Measurements from ENCODE around the gene ERCC6L2. TPM values are rescaled to one million over a fixed set of nuclear protein-coding genes. Genes with fewer than 3 reads are reported as not detected.

The ERCC6L2 gene
- total RNA-seq, 1 experiment from 2014 or later: 20.3 TPM

- no peak for DNase-seq
- no peak for TF ChIP-seq CTCF (IDR thresholded peaks at IDR 0.05; ENCODE audit: unreplicated experiment)
- Mint-ChIP-seq H3K9me3 (ENCODE audit: low read depth, unreplicated experiment) (no peaks in the 10 kb centered on the region), H3K4me1 (ENCODE audit: low read depth, unreplicated experiment) (no peaks in the 10 kb centered on the region), H3K4me3 (ENCODE audit: low read depth, unreplicated experiment) (no peak overlapping the region), H3K36me3 (ENCODE audit: insufficient read depth, unreplicated experiment) (no peaks in the 10 kb centered on the region), H3K27ac (ENCODE audit: unreplicated experiment) (no peak overlapping the region), H3K27me3 (ENCODE audit: unreplicated experiment) (no peaks in the 10 kb centered on the region)
- intact Hi-C loops (cut with micrococcal nuclease; ENCODE audit: unreplicated experiment): no loop called here
- CTCF ChIA-PET: no interaction called here
- BruUV-seq (replicated peaks): no TSS peak
Observed at GRCh38 chr9:96009690-96010472, 134.4 kb downstream of the ERCC6L2 start.

GRCh38 chr9:96014078-96014477 lies 138.6 kb downstream of the ERCC6L2 start:
- no peak for DNase-seq
- no peak for TF ChIP-seq CTCF (IDR thresholded peaks at IDR 0.05; ENCODE audit: unreplicated experiment)
- H3K4me3 Mint-ChIP-seq (ENCODE audit: low read depth, unreplicated experiment): no peak overlapping the region
- H3K27me3 Mint-ChIP-seq (ENCODE audit: unreplicated experiment): peaks cover under 1% of the 10 kb centered on the region
- intact Hi-C loops (cut with micrococcal nuclease; ENCODE audit: unreplicated experiment): no loop called here
- H3K27ac Mint-ChIP-seq (ENCODE audit: unreplicated experiment): no peak overlapping the region
- CTCF ChIA-PET: no interaction called here
- H3K9me3 Mint-ChIP-seq (ENCODE audit: low read depth, unreplicated experiment): no peaks in the 10 kb centered on the region
- no peaks in the 10 kb centered on the region for H3K36me3 Mint-ChIP-seq (ENCODE audit: insufficient read depth, unreplicated experiment)
- no peaks in the 10 kb centered on the region for H3K4me1 Mint-ChIP-seq (ENCODE audit: low read depth, unreplicated experiment)
- no TSS peak for BruUV-seq (replicated peaks)

GRCh38 chr9:96015876-96016686 lies 140.6 kb downstream of the ERCC6L2 start:
- no peak for TF ChIP-seq CTCF (IDR thresholded peaks at IDR 0.05; ENCODE audit: unreplicated experiment)
- Mint-ChIP-seq H3K27me3 (ENCODE audit: unreplicated experiment) (peaks cover 21% of the 10 kb centered on the region), H3K36me3 (ENCODE audit: insufficient read depth, unreplicated experiment) (peaks cover 2% of the 10 kb centered on the region), H3K27ac (ENCODE audit: unreplicated experiment) (no peak overlapping the region), H3K4me1 (ENCODE audit: low read depth, unreplicated experiment) (no peaks in the 10 kb centered on the region), H3K4me3 (ENCODE audit: low read depth, unreplicated experiment) (no peak overlapping the region), H3K9me3 (ENCODE audit: low read depth, unreplicated experiment) (no peaks in the 10 kb centered on the region)
- no peak for DNase-seq
- intact Hi-C loops (cut with micrococcal nuclease; ENCODE audit: unreplicated experiment): no loop called here
- BruUV-seq (replicated peaks): no TSS peak
- CTCF ChIA-PET: no interaction called here
